Measurements from ENCODE around the gene WDR4. TPM values are rescaled to one million over a fixed set of nuclear protein-coding genes. Genes with fewer than 3 reads are reported as not detected.

Gene WDR4
- total and polyA plus RNA-seq, 10 of the 15 experiments (the other 5 are each of a cell fraction or from before 2014, with no cell fraction given): 2.1 to 45.3 (median 18.7) TPM

DNA sequence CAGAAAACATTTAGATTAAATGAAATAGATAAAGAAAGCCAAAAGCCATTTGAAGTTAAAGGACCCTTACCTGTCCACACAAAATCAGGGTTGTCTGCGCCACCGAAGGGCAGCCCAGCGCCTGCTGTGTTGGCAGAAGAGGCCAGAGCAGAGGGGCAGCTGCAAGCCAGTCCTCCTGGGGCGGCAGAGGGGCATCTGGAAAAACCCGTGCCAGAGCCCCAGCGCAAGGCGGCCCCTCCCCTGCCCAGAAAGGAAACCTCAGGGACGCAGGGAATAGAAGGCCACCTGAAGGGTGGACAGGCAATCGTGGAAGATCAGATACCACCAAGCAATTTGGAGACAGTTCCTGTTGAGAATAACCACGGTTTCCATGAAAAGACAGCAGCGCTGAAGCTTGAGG, 24.5 kb upstream of the WDR4 start:
- no peak for ATAC-seq
- CTCF ChIA-PET: no interaction called here
- Histone ChIP-seq H3K9ac (ENCODE audit: control insufficient read depth, insufficient read depth, low read length) (no peak overlapping the region), H3K79me2 (ENCODE audit: control insufficient read depth, insufficient read depth, low read length) (no peaks in the 10 kb centered on the region; the same call in 1 of the 2 replicates), H3K36me3 (ENCODE audit: control insufficient read depth in 2 of 2, insufficient read depth in 2 of 2, low read length in 1 of 2) (peaks cover 11 to 25% of the 10 kb centered on the region in 2 experiments; a peak in 3 of 4 replicates), H4K20me1 (ENCODE audit: control insufficient read depth, insufficient read depth) (no peaks in the 10 kb centered on the region), H3K4me2 (ENCODE audit: control insufficient read depth, insufficient read depth) (no peak overlapping the region), H3K9me3 (replicated peaks; ENCODE audit: control insufficient read depth, insufficient read depth, low read length) (no peaks in the 10 kb centered on the region), H3K4me1 (ENCODE audit: control insufficient read depth, insufficient read depth, low read length) (no peaks in the 10 kb centered on the region), H3K27me3 (replicated peaks in 1 of 2; ENCODE audit: control insufficient read depth in 2 of 2, insufficient read depth in 2 of 2, low read length in 1 of 2) (no peaks in the 10 kb centered on the region), H3K27ac (ENCODE audit: control insufficient read depth, insufficient read depth) (no peak overlapping the region), H3K4me3 (no peak overlapping the region), H2AFZ (ENCODE audit: control insufficient read depth, low read depth, low read length) (no peak overlapping the region)
- RAD21 ChIA-PET (ENCODE audit: unreplicated experiment): no interaction called here
- in situ Hi-C loops (cut with MboI) (no loop called here), intact Hi-C loops (cut with micrococcal nuclease; ENCODE audit: unreplicated experiment) (no loop called here)
- DNase-seq (ENCODE audit: low read depth, low spot score): no peak
- POLR2A ChIA-PET: no interaction called here
- BruUV-seq (replicated peaks): no TSS peak
- FAIRE-seq: no peak
- SMC1A ChIA-PET (ENCODE audit: uncharacterized antibody, unreplicated experiment): no interaction called here
- 98% methylated on average over 11 of the region's 11 CpGs for WGBS (ENCODE audit: insufficient coverage, insufficient replicate concordance, low lambda C conversion rate, missing lambda C conversion rate)
- TF ChIP-seq PML (IDR thresholded peaks at IDR 0.05; ENCODE audit: low read length) (no peak), KLF5 (IDR thresholded peaks at IDR 0.05; ENCODE audit: partially characterized antibody) (no peak), SMARCA5 (IDR thresholded peaks at IDR 0.05) (no peak), SRF (IDR thresholded peaks at IDR 0.05; ENCODE audit: low read depth in 2 of 2, low read length in 2 of 2) (no peak), POLR2AphosphoS5 (IDR thresholded peaks at IDR 0.05; ENCODE audit: low read length) (no peak), FOXM1 (IDR thresholded peaks at IDR 0.05; ENCODE audit: low read depth, low read length) (no peak), SIX5 (IDR thresholded peaks at IDR 0.05; ENCODE audit: low read depth, low read length, severe bottlenecking) (no peak), ESRRA (IDR thresholded peaks at IDR 0.05; ENCODE audit: low read length) (no peak), NBN (IDR thresholded peaks at IDR 0.05) (no peak), SUZ12 (IDR thresholded peaks at IDR 0.05; ENCODE audit: unreplicated experiment) (no peak), NRF1 (conservative IDR thresholded peaks at IDR 0.05; ENCODE audit: low read depth, low read length) (no peak)
- TF ChIP-seq, protein P1, sequence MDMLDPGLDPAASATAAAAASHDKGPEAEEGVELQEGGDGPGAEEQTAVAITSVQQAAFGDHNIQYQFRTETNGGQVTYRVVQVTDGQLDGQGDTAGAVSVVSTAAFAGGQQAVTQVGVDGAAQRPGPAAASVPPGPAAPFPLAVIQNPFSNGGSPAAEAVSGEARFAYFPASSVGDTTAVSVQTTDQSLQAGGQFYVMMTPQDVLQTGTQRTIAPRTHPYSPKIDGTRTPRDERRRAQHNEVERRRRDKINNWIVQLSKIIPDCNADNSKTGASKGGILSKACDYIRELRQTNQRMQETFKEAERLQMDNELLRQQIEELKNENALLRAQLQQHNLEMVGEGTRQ (IDR thresholded peaks at IDR 0.05; ENCODE audit: borderline replicate concordance, low read depth, low read length): no peak
- TF ChIP-seq, protein P2, sequence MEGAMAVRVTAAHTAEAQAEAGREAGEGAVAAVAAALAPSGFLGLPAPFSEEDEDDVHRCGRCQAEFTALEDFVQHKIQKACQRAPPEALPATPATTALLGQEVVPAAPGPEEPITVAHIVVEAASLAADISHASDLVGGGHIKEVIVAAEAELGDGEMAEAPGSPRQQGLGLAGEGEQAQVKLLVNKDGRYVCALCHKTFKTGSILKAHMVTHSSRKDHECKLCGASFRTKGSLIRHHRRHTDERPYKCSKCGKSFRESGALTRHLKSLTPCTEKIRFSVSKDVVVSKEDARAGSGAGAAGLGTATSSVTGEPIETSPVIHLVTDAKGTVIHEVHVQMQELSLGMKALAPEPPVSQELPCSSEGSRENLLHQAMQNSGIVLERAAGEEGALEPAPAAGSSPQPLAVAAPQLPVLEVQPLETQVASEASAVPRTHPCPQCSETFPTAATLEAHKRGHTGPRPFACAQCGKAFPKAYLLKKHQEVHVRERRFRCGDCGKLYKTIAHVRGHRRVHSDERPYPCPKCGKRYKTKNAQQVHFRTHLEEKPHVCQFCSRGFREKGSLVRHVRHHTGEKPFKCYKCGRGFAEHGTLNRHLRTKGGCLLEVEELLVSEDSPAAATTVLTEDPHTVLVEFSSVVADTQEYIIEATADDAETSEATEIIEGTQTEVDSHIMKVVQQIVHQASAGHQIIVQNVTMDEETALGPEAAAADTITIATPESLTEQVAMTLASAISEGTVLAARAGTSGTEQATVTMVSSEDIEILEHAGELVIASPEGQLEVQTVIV (IDR thresholded peaks at IDR 0.05; ENCODE audit: borderline replicate concordance, partially characterized antibody): no peak
